GM15510 (cell line): Measurements from ENCODE around the gene CCDC200.

Source experiments
- POLR2A ChIP-seq: IDR thresholded peaks from 3 replicates; pipeline ENCODE4 v1.6.1; 2011; ENCODE audit warnings: borderline replicate concordance; ENCODE audit not compliant: insufficient read length; ENCODE audit errors: extremely low read depth

Gene CCDC200

GRCh38 chr17:43211480-43212402 is 16.7 kb downstream of the CCDC200 start, which contains the start of gene TMEM106A:
Gene TMEM106A, plus strand, starts transcription at chr17:43211875. Its CDS starts 1,167 bp downstream, at chr17:43213042.
- peak; percentile 87 for TF ChIP-seq POLR2A

DNA sequence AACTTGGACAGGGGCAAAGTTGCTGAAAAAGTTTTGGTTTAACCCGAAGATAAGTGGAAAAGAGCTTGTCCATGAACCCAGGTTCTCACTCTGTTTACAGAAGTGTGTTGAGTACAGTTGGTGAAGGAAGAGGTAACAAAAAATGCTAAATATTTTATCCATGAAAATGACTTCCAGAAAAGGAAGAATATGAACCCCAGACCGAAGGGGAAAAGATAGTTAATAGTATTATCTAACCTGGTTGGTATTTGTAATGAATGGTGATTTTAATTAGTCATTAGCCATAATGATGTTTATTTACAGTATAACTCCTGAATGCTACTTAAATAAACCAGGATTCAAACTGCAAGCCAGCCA is 17.3 kb downstream of the CCDC200 start:
- no peak for TF ChIP-seq POLR2A

GRCh38 chr17:43210576-43210975 is 17.8 kb downstream of the CCDC200 start:
- no peak for TF ChIP-seq POLR2A

GRCh38 chr17:43200127-43200526 is 28.3 kb downstream of the CCDC200 start:
- TF ChIP-seq POLR2A: no peak

DNA sequence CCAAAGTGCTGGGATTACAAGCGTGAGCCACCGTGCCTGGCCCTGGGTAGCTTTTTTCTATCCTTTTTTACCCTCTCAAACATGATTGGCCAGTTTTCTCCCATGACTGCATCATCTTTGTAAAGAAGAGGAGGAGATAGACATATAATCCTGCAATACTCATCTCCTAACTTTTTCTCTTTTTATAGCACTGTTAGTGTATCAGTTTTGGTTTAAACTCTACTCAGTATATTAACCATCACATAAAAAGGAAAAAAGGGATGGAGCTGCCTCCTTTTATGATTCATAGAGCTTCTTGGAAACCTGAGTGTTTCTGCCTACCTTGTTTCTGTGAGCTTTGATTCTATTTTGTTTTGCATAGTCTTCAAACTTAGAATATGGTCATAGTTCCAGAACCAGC is 28.8 kb downstream of the CCDC200 start:
- no peak for TF ChIP-seq POLR2A

DNA sequence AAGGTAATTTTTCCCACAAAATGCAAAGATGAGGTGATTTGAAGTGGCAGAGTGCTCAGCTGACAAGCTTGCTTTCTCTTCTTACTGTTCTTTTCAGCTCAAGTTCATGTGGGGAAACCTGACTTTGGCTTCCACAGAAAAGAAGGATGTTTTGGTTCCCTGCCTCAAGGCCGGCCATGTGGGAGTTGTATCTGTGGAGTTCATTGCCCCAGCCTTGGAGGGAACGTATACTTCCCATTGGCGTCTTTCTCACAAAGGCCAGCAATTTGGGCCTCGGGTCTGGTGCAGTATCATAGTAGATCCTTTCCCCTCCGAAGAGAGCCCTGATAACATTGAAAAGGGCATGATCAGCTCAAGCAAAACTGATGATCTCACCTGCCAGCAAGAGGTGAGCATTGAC is 35.2 kb downstream of the CCDC200 start:
- TF ChIP-seq POLR2A: no peak

GRCh38 chr17:43183921-43184320 is 44.5 kb downstream of the CCDC200 start:
- no peak for TF ChIP-seq POLR2A

DNA sequence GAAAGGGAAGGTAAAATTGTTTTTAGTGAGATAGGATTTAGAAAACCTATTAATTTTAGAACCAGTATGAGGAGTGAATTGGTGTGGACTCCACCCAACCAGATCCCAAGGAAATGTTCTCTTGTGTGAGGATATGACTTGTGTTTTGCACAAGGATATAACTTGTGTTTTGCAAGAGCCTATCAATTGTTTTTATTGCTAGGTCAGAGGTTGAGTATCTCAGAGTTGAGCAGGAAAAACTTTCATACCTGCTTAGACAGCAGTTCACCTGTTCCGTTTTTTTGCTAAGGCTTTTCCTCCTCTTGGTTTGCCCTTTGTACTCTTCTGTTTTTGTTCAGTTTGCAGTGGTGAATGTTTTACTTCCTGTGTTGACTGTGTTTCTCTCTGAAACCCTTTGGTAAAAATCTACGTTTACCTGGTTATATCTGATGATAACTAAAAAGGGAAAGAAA is 52.3 kb downstream of the CCDC200 start:
- TF ChIP-seq POLR2A: no peak

DNA sequence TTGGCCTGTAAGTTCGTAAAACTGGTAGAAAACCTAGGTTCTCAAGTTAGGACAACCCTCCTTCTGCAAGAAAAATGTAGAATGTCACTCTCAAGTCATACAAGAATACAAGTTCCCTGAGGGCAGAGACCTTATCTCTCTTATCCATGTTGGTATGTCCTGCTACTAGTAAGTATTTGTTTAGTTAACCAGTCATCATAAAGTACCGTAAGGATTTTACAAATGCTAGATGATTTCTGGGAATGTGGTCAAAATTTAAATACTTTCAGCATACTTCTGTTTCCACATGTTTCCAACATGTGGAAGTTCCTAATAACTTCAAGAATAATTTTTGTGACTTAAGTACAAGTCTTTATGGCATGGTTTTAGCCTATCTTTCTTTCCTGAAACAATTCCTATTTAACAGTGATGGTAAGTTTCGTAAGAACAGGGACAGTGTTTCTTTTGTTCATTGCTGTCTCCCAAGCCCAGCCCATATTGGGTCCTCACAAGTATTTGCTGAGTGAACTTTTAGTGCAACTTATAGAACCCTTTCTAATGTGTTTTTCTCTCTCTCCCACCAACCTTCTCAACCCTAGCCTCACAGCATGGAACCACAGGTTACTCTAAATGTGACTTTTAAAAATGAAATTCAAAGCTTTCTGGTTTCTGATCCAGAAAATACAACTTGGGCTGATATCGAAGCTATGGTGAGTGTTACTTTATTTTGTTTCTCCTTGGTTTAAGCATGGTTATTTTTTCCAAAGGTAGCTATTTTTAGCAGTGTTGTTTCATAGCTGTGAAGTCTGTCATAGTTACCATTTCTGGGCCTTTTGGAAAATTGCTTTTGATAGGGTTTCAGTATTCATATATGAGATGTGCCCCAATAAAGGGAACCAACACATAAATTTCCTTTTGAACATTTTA is 53.0 kb downstream of the CCDC200 start:
- TF ChIP-seq POLR2A: no peak

- TF ChIP-seq POLR2A: no peak
These were observed 56.6 kb downstream of the CCDC200 start for GRCh38 chr17:43171586-43172487.
